Heart left ventricle (tissue), 16 donors: ENCODE measurements around the gene SMIM43. TPM values are rescaled to one million over a fixed set of nuclear protein-coding genes. Genes with fewer than 3 reads are reported as not detected.

ENCODE experiments used
- ATAC-seq, 4 donors: fragments of 200-7000 bp; cut with Tn5 transposase; one replicate each; pipeline ENCODE4 v1.9.1; 2020 to 2022; ENCODE audit warnings: moderate library complexity in 4 of 4, mild to moderate bottlenecking in 3 of 4, moderate number of reproducible peaks in 1 of 4
- DNase-seq, 5 donors: peaks; one replicate each; pipeline ENCODE4 v3.0.0-alpha.2; 2020
- H3K27ac ChIP-seq, 12 donors: fragments of 200-600 bp; sonication (generic) in 4 of 12; one replicate each; pipeline versions ENCODE4 v1.5.0 to v1.8.0; 2016 to 2022; ENCODE audit warnings: mild to moderate bottlenecking in 2 of 12
- H3K27me3 ChIP-seq, 9 donors: fragments of 200-600 bp; sonication (generic) in 2 of 9; one replicate each; pipeline versions ENCODE4 v1.5.1 to v1.8.0; 2016 to 2022; ENCODE audit warnings: mild to moderate bottlenecking in 3 of 9
- H3K36me3 ChIP-seq, 9 donors: fragments of 200-600 bp; sonication (generic) in 2 of 9; one replicate each; pipeline versions ENCODE4 v1.5.0 to v1.8.0; 2018 to 2022; ENCODE audit warnings: mild to moderate bottlenecking in 2 of 9
- H3K4me1 ChIP-seq, 12 donors: fragments of 200-600 bp; sonication (generic) in 4 of 12; one replicate each; pipeline versions ENCODE4 v1.5.0 to v1.8.0; 2016 to 2022; ENCODE audit warnings: mild to moderate bottlenecking in 3 of 12
- H3K4me3 ChIP-seq, 12 donors: fragments of 200-600 bp; sonication (generic) in 4 of 12; one replicate each; pipeline versions ENCODE4 v1.5.0 to v1.8.0; 2017 to 2022; ENCODE audit warnings: mild to moderate bottlenecking in 9 of 12, moderate library complexity in 4 of 12
- H3K9me3 ChIP-seq, 12 donors: fragments of 200-600 bp; sonication (generic) in 4 of 12; one replicate each; pipeline versions ENCODE4 v1.5.0 to v1.8.0; 2016 to 2022; ENCODE audit warnings: mild to moderate bottlenecking in 1 of 12
- POLR2A ChIP-seq, 2 donors: fragments of 450-650 bp; IDR thresholded peaks; one replicate each; pipeline ENCODE4 v1.6.1; 2017; ENCODE audit warnings: antibody characterized with exemption in 2 of 2, mild to moderate bottlenecking in 2 of 2, moderate library complexity in 2 of 2
- WGBS, 4 donors: extraction: QIAGEN DNeasy Blood & Tissue Kit in 2 of 4; methylation state at CpG; one replicate each; pipeline versions ENCODE4 v1.1.5 to v1.1.7; 2013 to 2018; 5-methylcytosine and 5-hydroxymethylcytosine counted together
- intact Hi-C, 10 donors: fragments of 100-400 bp; cut with DNase I; formaldehyde crosslinking; loops; one replicate each; pipeline versions ENCODE4 v1.11.1 to v1.14.2; 2022
- polyA plus RNA-seq, 2 donors: library from polyadenylated mRNA; stranded (reverse); fragments of 200-250 nt; gene quantifications; one replicate each; pipeline ENCODE4 v1.2.3, GENCODE V29; 2013
- total RNA-seq, 9 donors: library from RNA; depleted of rRNA in 2 of 9; stranded (reverse); fragments of >200 nt in 2 of 9; fragmentation: NEBNext Ultra II Directional in 3 of 9; extraction: Animal tissue kit (Norgen Biotek cat#: 25700) in 3 of 9; gene quantifications; one replicate each; pipeline versions ENCODE4 v1.1.0 to v1.2.4, GENCODE V29; 2016 to 2023
- TF ChIP-seq, protein P1 (sequence below), 12 donors: fragments of 200-600 bp; sonication (generic) in 4 of 12; IDR thresholded peaks; one replicate each; pipeline versions ENCODE4 v1.5.0 to v1.8.0; 2018 to 2022; ENCODE audit warnings: antibody characterized with exemption in 12 of 12, mild to moderate bottlenecking in 5 of 12
- donor health status: ischemic (EF 13 %, LVEDD 7.1; RV severe dilation, severe dysfunction).
- donor health status: healthy with polysubstance abuse.
- donor health status: DM: no; HTN: yes; CAD: no.
- donor health status: DM: no; HTN: no; CAD: no.
- donor health status: ischemic (EF 25% LVEDD 6.9; RV normal size, moderate dysfunction).
- donor health status: ischemic (EF 25% LVEDD 5.7; RV mildly dilated, moderate dysfunction).
- donor health status: healthy.
- donor health status: DM: yes; HTN: yes; CAD: no.
- donor health status: ischemic (EF 35%, LVEDD 5.7; RV mildly dilated, moderate dysfunction).
- donor health status: nonischemic (EF 11% LVEDD 7.7; RV severe dilation, severe dysfunction).
- donor health status: DM: yes; HTN: yes; CAD: no.
- donor health status: PGD.
- donor health status: ischemic (EF 29% LVEDD 5.4; RV normal size, mild dysfunction).
- donor health status: nonischemic (EF 23%, LVEDD 6.1; RV moderate dilation, normal function).

The SMIM43 gene
- total and polyA plus RNA-seq, 11 donors: 0.08 to 1.7 (median 0.60) TPM; not detected in 7

DNA sequence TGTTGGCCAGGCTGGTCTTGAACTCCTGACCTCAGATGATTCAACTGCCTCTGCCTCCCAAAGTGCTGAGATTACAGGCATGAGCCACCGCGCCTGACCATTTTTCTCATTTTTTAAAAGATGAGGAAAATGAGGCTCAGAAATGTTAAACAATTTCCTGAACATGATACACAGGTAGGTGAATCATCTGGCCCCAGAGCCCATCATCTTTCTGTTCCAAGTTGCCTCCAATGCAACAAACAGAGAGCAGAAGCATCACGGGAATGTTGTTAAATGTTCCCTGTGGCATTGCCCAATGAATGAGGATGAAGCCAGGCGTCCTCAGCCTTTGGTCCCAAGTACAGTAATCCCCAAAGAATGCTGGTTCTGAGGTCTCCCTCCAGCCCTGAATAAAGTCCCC is 36.9 kb downstream of the SMIM43 start:
- DNase-seq (no peak), ATAC-seq (no peak)
- Histone ChIP-seq H3K36me3 (no peaks in the 10 kb centered on the region), H3K4me3 (no peak overlapping the region), H3K4me1 (peaks cover 0 to 3% (median 0%) of the 10 kb centered on the region in 12 donors), H3K27me3 (peaks cover 0 to under 1% (median 0%) of the 10 kb centered on the region in 9 donors), H3K9me3 (no peaks in the 10 kb centered on the region), H3K27ac (no peak overlapping the region)
- 81 to 88% (median 83%) methylated on average over 4 of the region's 4 CpGs for WGBS, 4 donors
- no peak for TF ChIP-seq POLR2A (IDR thresholded peaks at IDR 0.05)
- TF ChIP-seq, protein P1, sequence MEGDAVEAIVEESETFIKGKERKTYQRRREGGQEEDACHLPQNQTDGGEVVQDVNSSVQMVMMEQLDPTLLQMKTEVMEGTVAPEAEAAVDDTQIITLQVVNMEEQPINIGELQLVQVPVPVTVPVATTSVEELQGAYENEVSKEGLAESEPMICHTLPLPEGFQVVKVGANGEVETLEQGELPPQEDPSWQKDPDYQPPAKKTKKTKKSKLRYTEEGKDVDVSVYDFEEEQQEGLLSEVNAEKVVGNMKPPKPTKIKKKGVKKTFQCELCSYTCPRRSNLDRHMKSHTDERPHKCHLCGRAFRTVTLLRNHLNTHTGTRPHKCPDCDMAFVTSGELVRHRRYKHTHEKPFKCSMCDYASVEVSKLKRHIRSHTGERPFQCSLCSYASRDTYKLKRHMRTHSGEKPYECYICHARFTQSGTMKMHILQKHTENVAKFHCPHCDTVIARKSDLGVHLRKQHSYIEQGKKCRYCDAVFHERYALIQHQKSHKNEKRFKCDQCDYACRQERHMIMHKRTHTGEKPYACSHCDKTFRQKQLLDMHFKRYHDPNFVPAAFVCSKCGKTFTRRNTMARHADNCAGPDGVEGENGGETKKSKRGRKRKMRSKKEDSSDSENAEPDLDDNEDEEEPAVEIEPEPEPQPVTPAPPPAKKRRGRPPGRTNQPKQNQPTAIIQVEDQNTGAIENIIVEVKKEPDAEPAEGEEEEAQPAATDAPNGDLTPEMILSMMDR (IDR thresholded peaks at IDR 0.05): no peak
- intact Hi-C loops: loop anchor here in 7 of 10 donors (5.0 to 10.0 kb wide), 7 partner anchors 41 to 533 kb away; no protein-coding TSS in a partner anchor

DNA sequence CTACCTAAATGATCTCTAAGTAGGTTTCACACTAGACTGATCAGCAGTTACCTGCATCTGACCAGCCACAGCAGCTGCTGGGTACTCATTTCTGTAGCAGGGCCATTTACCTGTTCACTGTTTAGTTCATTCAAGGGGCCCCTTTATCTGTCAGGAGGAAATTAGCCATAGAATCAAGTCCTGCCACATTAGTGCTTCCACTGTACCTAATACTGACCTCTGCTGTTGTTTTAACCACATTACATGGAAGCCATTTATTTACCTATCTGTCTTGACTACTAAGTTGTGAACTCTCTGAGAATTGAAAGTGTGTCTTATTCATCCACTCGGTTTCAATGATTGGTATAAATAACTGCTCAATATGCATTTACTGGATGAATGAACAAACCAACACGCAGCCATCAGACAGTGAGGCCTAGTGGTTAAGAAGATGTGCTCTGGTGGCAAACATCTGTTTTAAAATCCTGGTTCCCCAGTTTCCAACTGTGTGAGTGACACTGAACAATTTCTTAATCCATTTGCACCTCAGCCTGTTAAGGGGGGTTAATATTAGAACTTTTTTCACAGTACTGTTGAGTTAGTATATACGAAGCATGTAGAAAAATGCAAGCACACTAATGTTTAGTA is 38.2 kb downstream of the SMIM43 start:
- Histone ChIP-seq H3K9me3 (no peaks in the 10 kb centered on the region), H3K27me3 (no peaks in the 10 kb centered on the region), H3K4me3 (no peak overlapping the region), H3K27ac (no peak overlapping the region), H3K4me1 (peaks cover 0 to 3% (median 0%) of the 10 kb centered on the region in 12 donors), H3K36me3 (no peaks in the 10 kb centered on the region)
- DNase-seq (no peak), ATAC-seq (peak in 3 of 4 donors; percentile 74 to 86 (median 75))
- WGBS, 4 donors: 37 to 41% (median 40%) methylated on average over 3 of the region's 3 CpGs
- intact Hi-C loops: loop anchor here in 7 of 10 donors (2.0 to 10.0 kb wide), 9 partner anchors 28 to 532 kb away; partner anchors contain the start of gene ANXA5 (in 2 of the 7)
- TF ChIP-seq, protein P1 (IDR thresholded peaks at IDR 0.05): peak; percentile 60 to 79 (median 71)
- no peak for TF ChIP-seq POLR2A (IDR thresholded peaks at IDR 0.05)

DNA sequence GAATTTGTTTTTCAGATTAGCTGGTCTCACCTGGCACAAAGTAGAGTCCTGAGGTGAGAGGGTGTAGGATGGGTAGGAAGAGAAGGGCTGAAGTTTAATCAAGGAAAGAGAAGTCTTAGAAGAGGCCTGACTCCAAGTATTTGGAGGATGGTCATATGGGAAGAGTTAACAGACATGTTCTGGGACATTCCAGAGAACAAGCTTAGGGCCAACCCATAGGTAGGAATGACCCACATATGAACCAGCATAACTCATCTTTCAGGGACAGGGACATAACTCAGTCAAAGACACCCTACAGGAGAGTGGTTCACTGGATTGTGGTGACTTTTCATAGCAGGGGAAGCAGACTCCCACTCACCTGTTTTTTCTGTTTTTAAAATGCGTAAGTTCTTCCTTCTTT is 40.3 kb downstream of the SMIM43 start:
- 93 to 95% (median 94%) methylated on average over 1 of the region's 1 CpG for WGBS, 4 donors
- H3K27ac ChIP-seq: no peak overlapping the region
- no peaks in the 10 kb centered on the region for H3K27me3 ChIP-seq
- H3K9me3 ChIP-seq: no peaks in the 10 kb centered on the region
- H3K36me3 ChIP-seq: no peaks in the 10 kb centered on the region
- TF ChIP-seq, protein P1 (IDR thresholded peaks at IDR 0.05): no peak
- TF ChIP-seq POLR2A (IDR thresholded peaks at IDR 0.05): no peak
- intact Hi-C loops: loop anchor here in 7 of 10 donors (5.0 to 10.0 kb wide), 7 partner anchors 37 to 530 kb away; no protein-coding TSS in a partner anchor
- no peak for DNase-seq
- no peak for ATAC-seq
- H3K4me3 ChIP-seq: no peak overlapping the region
- peaks cover 0 to 3% (median 0%) of the 10 kb centered on the region in 12 donors for H3K4me1 ChIP-seq

DNA sequence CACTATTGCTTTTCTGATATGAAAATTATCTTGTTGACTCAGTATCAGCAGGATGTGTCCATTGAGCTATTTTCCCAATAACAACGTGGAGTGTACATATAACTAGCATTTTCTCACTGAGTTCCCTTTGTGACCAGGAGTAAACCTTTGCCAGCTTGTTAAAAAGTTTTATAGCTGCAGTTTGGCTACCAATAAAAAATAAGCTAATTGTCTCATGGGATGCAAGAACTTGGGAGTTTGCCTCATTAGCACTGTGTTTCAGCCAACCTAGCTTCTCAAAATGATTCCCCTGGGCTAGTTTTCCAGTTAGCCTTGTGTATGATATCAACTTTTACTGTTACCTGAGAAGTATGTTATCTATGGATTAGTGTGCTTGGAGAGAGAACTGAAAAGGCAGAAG is 43.3 kb downstream of the SMIM43 start:
- ATAC-seq: no peak
- intact Hi-C loops: loop anchor here in 5 of 10 donors (10.0 kb wide), 4 partner anchors 237 to 527 kb away; no protein-coding TSS in a partner anchor
- no peak for DNase-seq
- Histone ChIP-seq H3K9me3 (no peaks in the 10 kb centered on the region), H3K27me3 (no peaks in the 10 kb centered on the region), H3K4me1 (peaks cover 0 to 3% (median 0%) of the 10 kb centered on the region in 12 donors), H3K4me3 (no peak overlapping the region), H3K36me3 (no peaks in the 10 kb centered on the region), H3K27ac (no peak overlapping the region)
- WGBS, 4 donors: 47 to 63% (median 56%) methylated on average over 1 of the region's 1 CpG
- TF ChIP-seq POLR2A (IDR thresholded peaks at IDR 0.05): no peak
- TF ChIP-seq, protein P1 (IDR thresholded peaks at IDR 0.05): no peak
